ENCODE data around the gene INO80E. TPM values are rescaled to one million over a fixed set of nuclear protein-coding genes. Genes with fewer than 3 reads are reported as not detected.

INO80E gene
- total and polyA plus RNA-seq, 2 donors (not counting 3 experiments of a cell fraction or from before 2014, with no cell fraction given), result 42.7 to 76.4 TPM

GRCh38 chr16:30009990-30010843 lies 14.2 kb downstream of the INO80E start:
- BruUV-seq (replicated peaks), result no TSS peak
- Histone ChIP-seq H3K27ac (ENCODE audit: insufficient read depth, low read depth, low read length) (no peak overlapping the region), H4K20me1 (replicated peaks; ENCODE audit: control insufficient read depth, extremely low read depth, insufficient read depth, low read length) (no peaks in the 10 kb centered on the region), H3K36me3 (ENCODE audit: control insufficient read depth in 2 of 2, extremely low read depth in 1 of 2, insufficient read depth in 2 of 2, low read length in 2 of 2) (no peaks in the 10 kb centered on the region), H2AFZ (ENCODE audit: low read depth, low read length) (peak overlapping the region; percentile 27), H3K79me2 (ENCODE audit: control insufficient read depth, insufficient read depth, low read length) (no peaks in the 10 kb centered on the region), H3K4me1 (ENCODE audit: control insufficient read depth, extremely low read depth, insufficient read depth, low read length) (peaks cover 2% of the 10 kb centered on the region), H3K9me3 (replicated peaks; ENCODE audit: control insufficient read depth, insufficient read depth, low read length) (no peaks in the 10 kb centered on the region), H3K9ac (replicated peaks; ENCODE audit: extremely low read depth, insufficient read depth, low read length) (no peak overlapping the region), H3K4me2 (ENCODE audit: insufficient read depth, low read length) (no peak overlapping the region), H3K9me1 (replicated peaks; ENCODE audit: control insufficient read depth, extremely low read depth, insufficient read depth, low read length) (no peaks in the 10 kb centered on the region), H3K27me3 (ENCODE audit: control insufficient read depth in 2 of 2, insufficient read depth in 2 of 2, low read length in 2 of 2) (peaks cover 19 to 28% of the 10 kb centered on the region in 2 experiments), H3K4me3 (replicated peaks in 1 of 3; ENCODE audit: insufficient read depth in 1 of 3, low read depth in 1 of 3, low read length in 3 of 3) (peak overlapping the region in 1 of 3 experiments; percentile 30)
- no peak for TF ChIP-seq FOS (IDR thresholded peaks at IDR 0.05; ENCODE audit: borderline replicate concordance, insufficient read depth, low read length)
- TF ChIP-seq MAX (IDR thresholded peaks at IDR 0.05; ENCODE audit: insufficient read depth, insufficient read length), result no peak
- no peak for TF ChIP-seq MYC (IDR thresholded peaks at IDR 0.05; ENCODE audit: low read depth, low read length)
- TF ChIP-seq POLR2A (IDR thresholded peaks at IDR 0.05; ENCODE audit: low read depth, low read length), result no peak
- TF ChIP-seq JUN (IDR thresholded peaks at IDR 0.05; ENCODE audit: borderline replicate concordance, insufficient read depth, insufficient read length, low read depth), result no peak
- TF ChIP-seq EZH2 (IDR thresholded peaks at IDR 0.05; ENCODE audit: borderline replicate concordance, low read depth, low read length, severe bottlenecking), result peak; percentile 36
- no peak for TF ChIP-seq CTCF (IDR thresholded peaks at IDR 0.05; ENCODE audit: extremely low read depth in 1 of 2, insufficient read depth in 1 of 2, low read depth in 1 of 2, low read length in 2 of 2)
- DNase-seq (ENCODE audit: low read depth, low spot score) (no peak), FAIRE-seq (no peak)
- ChIA-PET CTCF (interaction anchor here (0.8 kb wide), 1 partner anchor 162 kb away, joined by 4 read pairs; no protein-coding TSS in a partner anchor), POLR2A (no interaction called here)
- dilution Hi-C loops (cut with MboI; ENCODE audit: extremely low pct_ligation_motif_present, low sequenced_read_pairs), result no loop called here
- intact Hi-C loops (cut with micrococcal nuclease), result no loop called here

All from endothelial cell of umbilical vein (primary cell).